HG02623 (cell line): Measurements from ENCODE around the gene ZMPSTE24.
"Not testable (repeated sequence)": the region's sequence is repeated elsewhere in the genome, so short reads cannot be mapped to it uniquely, and the experiment has no call there.

Source experiments
- ATAC-seq: cut with Tn5 transposase; IDR thresholded peaks from one replicate; pipeline ENCODE4 v1.9.1; 2021; ENCODE audit warnings: moderate library complexity; ENCODE audit not compliant: unreplicated experiment

The ZMPSTE24 gene

DNA sequence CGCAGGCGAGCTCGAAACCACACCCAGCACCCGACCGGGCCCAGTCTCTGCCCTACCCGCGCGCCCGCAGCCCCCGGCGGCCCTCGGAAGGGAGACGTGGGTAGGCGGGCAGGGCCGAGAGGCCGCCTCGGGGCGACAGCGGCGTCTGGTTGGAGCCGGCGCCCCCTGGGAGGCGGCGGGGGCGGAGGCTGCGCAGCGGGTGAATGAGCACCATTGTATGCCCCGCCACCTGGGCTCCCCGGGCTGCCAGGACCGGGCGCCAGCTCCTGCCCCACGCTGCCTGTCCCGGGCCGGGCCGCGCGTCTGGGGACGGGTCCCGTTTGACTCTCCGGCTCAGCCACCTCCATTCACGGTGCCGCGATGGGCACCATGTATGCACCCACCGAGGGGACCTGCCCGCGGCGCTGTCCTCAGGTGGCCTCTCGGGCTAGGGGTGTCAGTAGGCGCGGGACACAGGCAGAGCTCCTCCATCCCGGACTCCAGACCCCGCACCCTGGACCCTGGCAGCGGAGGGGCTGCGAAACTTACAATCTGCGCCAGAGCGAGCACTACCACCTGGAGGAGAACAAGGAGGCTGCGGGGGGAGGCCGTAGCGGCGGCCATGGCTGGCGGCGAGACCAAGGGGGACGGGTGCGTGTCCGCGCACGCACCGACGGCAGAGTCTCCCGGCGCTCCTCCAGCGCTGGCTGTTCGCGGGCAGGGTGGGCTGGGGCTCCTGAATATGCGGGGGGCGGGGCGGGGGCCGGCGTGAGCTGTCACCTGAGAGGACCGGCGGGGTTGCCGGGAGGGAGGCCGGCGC lies 58.8 kb downstream of the ZMPSTE24 start, which contains the start of gene COL9A2:
TSS of gene COL9A2 (minus strand) at position 692 of the 799 bp plus-strand sequence. CDS start at position 603, 89 bp downstream.
- ATAC-seq, result no peak

DNA sequence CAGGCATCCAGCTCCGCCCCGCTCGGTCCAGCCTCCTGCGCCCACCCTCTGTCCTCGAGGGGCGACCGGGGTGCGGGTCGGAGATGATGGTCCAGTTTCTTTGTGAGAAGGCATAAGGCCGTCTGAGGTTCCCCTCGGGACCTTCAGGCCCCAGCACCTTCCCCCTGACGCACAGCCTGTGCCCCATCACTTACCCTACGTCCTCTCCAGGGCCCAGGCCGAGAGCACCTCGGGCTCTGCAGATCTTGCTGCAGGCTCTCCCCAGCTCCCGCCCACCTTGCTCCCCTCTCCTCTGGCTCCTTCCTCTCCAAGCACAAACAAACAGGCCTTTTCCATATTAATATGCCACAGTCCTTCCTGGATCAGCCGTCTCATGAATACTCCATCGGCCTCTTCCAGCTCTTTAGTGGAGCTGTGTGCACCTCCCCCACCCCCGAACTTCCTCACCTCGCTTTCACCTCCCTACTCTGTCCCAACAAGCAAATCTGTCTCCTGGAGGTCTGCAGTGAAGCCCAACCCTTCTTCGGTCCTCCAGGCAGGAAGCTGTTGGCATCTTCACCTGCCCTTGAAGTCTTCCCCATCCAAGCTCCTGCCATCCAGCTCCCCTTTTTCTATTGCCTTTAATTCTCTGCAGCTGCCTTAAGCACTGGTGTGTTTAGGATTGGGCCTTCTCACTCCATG lies 59.5 kb downstream of the ZMPSTE24 start:
- no peak for ATAC-seq

DNA sequence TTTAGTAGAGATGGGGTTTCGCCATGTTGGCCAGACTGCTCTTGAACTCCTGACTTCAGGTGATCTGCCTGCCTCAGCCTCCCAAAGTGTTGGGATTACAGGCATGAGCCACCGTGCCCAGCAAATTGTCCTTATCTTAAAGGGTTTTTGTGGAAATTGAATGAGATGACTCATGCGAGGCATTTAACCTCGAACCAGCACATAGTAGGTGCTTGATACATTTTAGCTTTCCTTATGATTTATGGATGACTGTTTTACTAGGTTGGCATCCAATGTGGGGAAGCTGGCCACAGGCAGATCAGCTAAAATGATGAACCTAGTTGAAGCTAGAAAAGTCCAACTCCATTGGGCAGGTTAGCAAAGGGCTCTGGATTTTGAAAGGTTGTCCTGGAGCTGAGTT lies 60.4 kb downstream of the ZMPSTE24 start:
- no peak for ATAC-seq

DNA sequence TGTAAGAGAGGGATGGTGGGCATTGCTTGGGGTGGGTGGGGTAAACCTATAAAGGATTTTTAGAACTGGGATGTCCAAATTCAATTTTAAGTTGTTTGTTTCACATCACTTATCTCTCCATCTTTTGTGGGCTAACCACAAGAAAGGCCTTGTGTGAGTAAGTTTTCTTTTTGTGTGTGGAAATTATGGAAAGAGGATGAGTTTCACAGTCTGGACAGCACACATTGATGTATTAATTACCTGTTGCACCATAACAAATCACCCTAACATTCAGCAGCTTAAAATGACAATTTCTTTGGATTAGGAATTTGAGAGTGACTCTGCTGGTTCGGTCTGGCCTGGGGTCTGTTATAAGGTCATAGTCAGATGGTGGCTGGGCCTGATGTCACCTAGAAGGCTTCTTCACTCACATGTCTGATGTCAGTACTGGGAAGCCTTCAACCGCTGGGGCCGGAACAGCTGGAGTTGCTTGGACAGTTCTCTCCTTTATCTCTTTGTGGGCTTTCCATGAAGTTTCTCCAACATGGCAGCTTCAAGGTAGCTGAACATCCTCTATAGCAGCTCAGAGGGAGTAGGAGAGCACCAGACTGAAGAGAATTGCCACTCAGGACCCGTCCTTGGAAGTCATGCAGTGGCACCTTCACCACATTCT lies 61.1 kb downstream of the ZMPSTE24 start:
- no peak for ATAC-seq

DNA sequence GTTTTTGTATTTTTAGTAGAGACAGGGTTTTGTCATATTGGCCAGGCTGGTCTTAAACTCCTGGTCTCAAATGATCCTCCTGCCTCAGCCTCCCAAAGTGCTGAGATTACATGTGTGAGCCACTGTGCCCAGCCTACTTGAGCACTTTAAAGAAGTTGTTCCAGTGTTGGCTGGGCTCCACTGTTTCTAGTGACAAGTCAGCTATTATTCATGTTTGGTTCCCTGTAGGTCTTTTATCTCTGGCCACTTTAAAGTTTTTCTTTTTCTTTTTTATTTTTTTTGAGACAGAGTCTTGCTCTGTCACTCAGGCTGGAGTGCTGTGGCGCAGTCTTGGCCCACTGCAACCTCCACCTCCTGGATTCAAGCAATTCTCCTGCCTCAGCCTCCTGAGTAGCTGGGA lies 73.4 kb downstream of the ZMPSTE24 start:
- ATAC-seq, result not testable (repeated sequence)

DNA sequence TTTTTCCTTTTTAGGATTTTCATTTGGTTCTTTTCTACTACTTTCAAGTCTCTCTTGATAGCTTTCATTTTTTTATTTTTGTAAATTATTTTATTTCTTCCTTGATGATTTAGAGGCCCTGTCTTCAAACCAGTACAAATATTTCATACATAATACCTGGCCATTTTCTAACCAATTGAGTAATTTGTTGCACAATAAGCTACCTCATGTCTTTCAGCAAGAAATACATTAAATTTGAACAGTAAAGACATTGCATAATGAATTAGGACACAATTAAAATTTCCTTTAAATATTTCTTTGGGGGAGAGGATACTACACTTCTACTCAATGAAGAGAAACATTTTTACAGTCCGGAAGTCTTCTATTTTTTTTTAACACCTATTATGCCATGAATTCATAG lies 74.7 kb downstream of the ZMPSTE24 start:
- no peak for ATAC-seq

DNA sequence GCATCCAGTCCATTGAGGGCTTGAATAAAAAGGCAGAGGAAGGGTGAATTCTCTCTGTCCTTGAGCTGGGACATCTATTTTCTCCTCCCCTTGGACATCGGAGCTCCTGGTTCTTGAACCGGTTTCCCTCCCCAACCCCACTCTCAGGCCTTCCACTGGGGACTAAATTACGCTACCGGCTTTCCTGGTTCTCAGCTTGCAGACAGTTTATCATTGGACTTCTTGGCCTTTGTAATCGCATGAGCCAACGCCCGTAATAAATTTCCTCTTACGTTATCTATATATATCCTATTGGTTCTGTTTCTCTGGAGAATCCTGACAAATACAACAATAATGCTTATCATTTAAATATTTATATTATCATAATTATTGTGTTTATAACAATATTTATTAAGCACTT lies 79.4 kb downstream of the ZMPSTE24 start:
- no peak for ATAC-seq

DNA sequence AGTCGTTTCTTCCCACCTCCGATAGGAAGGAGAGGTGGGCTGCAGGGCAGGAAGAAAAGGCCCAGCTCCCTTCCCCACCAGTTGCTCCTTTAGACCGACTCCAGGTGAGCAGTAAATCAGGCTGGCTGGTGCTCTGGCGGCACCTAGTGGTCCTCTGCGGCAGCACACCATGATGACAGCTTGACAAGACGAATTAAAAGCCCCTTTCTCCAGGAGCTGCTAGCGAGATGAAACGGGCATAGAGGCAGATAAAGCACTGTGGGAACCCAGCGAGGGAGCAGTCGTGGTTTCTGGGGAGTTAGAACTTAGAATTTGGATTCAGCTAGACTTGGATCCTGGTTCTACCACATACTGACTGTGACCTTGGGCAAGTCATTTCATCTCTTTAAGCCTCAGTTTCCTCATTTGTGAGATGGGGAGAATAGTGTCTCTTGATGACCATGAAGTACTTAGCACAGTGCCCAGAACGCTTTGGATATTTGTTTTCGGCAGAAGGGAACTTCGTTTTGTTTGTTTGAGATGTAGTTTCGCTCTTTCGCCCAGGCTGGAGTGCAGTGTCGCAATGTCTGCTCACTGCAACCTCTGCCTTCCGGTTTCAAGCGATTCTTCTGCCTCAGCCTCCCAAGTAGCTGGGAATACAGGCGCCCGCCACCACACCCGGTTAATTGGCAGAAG lies 80.8 kb downstream of the ZMPSTE24 start:
- ATAC-seq, result no peak

DNA sequence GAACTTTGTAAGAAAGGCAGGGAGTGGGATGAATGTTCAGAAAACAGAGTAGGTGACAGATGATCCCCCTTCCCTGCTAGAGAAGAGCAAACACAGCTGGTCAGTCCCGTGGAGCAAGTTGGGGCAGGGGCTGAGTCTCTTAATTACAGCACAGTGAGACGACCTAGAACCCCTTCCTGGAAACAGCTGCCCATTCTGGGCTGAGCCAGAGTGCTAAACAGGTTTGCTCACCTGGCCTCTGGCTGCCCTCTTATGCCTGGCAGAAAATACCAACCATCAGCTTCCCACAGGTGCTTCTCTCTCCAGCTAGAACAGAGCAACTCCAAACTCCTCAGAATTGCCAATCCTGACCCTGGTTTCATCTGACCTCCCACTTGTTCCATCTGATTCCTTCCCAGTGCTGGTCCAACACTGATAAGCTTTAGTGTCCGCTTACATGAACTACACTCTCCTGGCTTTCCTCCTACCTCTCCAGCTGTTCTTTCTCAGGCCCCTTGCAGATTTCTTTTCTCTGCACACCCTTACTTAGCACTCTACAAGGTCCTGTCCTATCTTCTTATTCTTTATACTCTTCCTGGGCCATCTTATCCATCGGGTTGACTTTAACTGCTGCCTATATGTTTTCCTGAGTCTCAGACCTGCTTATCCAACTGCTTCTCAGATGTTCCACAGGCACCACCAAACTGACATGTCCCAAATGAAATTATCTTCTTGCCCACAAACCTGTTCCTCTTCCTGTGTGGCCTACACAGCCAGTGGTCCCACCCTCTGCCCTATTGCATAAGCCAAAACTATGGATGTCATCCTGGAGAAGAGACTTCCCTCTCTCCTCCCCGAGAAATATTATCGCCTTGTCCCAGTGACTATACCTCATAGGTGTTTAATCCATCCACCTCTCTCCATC lies 81.6 kb downstream of the ZMPSTE24 start:
- ATAC-seq, result no peak

DNA sequence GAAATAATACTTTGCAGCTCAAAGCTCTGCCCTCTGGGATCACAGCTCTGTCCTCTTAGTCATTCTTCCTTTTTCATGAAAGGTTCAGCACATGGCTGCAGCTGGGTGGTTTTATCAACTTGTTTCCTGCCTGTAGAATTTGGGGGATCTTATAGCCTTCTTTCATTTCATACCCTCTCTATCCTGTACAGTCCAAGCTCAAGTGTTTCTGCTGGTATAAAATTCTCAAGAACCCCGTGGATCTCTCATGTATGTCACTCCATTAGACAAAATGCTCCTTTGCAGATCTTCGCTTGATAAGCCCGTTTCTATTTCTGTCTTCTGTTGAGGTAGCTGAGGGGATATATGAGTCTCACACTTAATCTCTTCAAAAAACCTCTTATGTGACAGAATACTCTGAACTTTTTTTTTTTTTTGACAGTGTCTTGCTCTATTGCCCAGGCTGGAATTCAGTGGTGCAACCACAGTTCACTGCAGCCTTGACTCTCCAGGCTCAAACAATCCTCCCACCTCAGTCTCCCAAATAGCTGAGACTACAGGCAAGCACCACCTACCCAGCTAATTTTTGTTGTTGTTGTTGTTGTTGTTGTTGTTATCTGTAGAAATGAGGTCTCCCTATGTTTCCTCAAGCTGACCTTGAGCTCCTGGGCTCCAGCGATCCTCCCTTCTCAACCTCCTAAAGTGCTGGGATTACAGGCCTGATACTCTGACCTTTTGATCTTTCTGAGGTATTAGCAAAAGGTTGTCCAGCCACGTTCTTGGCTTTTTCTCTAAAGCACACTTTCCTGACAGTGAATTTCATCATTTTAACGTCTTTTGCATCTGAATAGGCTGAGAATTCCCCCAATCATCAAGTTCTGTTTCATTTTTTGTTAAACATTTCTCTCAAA lies 83.7 kb downstream of the ZMPSTE24 start:
- ATAC-seq, result no peak

DNA sequence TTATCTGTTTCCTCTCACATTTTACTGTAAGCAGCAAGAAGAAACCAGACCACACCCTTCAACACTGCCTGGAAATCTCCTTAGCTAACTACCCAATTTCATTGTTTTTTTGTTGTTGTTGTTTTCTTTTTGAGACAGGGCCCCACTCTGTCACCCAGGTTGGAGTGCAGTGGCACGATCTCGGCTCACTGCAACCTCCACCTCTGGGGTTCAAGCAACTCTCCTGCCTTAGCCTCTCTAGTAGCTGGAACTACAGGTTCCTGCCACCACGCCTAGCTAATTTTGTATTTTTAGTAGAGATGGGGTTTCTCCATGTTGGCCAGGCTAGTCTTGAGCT lies 84.3 kb downstream of the ZMPSTE24 start:
- ATAC-seq, result not testable (repeated sequence)
